ENCODE results near the gene SLC39A2. TPM values are rescaled to one million over a fixed set of nuclear protein-coding genes. Genes with fewer than 3 reads are reported as not detected.

Gene SLC39A2
- total and polyA plus RNA-seq, 4 experiments from 2014 or later: 0.67 TPM; not detected in 3

DNA sequence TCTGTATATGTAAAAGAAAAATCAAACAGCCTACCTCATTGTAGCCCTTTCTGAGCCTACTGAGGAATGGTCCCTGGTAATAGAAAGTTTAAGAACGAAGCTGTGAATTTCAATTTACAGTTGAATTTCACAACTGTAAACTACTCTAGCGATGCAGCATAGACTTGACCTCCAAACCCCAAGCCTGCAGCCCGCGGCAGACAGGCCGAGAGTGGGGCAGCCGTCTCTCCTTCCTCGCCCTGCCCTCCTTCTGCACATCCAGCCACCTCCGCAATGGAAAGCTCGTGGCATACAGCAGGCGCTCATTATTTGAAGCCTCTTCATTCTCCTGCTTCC is 28.5 kb upstream of the SLC39A2 start:
- no peak for DNase-seq
- no peaks in the 10 kb centered on the region for H3K9me3 Mint-ChIP-seq
- peaks cover 3 to 14% (median 10%) of the 10 kb centered on the region in 4 donors for H3K4me1 Mint-ChIP-seq
- CTCF ChIA-PET (ENCODE audit: partially characterized antibody): interaction anchor here (0.7 to 5.1 kb wide), 46 partner anchors 8 to 645 kb away, joined by 3 to 78 read pairs (median 4); partner anchors contain the start of genes RNASE2, RNASE6 and SLC39A2
- Histone ChIP-seq H3K4me1 (ENCODE audit: insufficient read depth, low read length) (peaks cover 15% of the 10 kb centered on the region), H3K36me3 (ENCODE audit: insufficient read depth, low read length) (no peaks in the 10 kb centered on the region), H3K27me3 (ENCODE audit: insufficient read depth, low read length) (no peaks in the 10 kb centered on the region), H3K27ac (ENCODE audit: low read depth, low read length) (no peak overlapping the region), H3K4me3 (ENCODE audit: low read length in 2 of 2) (peak overlapping the region; percentile 68 to 79), H3K9me3 (ENCODE audit: control insufficient read depth in 1 of 2, low read length in 2 of 2) (no peaks in the 10 kb centered on the region)
- H3K36me3 Mint-ChIP-seq: no peaks in the 10 kb centered on the region
- POLR2A ChIA-PET (ENCODE audit: partially characterized antibody): interaction anchor here (1.0 kb wide), 2 partner anchors 12 to 133 kb away, joined by 3 read pairs; no protein-coding TSS in a partner anchor
- peak overlapping the region; percentile 88 to 95 (median 91) for H3K4me3 Mint-ChIP-seq
- peaks cover 13 to 15% of the 10 kb centered on the region in 2 donors for H3K27me3 Mint-ChIP-seq
- intact Hi-C loops (cut with micrococcal nuclease): loop anchor here (5.0 kb wide), 1 partner anchor 98 kb away; no protein-coding TSS in a partner anchor
- peak overlapping the region in 3 of 7 donors; percentile 68 to 93 (median 86) for H3K27ac Mint-ChIP-seq

DNA sequence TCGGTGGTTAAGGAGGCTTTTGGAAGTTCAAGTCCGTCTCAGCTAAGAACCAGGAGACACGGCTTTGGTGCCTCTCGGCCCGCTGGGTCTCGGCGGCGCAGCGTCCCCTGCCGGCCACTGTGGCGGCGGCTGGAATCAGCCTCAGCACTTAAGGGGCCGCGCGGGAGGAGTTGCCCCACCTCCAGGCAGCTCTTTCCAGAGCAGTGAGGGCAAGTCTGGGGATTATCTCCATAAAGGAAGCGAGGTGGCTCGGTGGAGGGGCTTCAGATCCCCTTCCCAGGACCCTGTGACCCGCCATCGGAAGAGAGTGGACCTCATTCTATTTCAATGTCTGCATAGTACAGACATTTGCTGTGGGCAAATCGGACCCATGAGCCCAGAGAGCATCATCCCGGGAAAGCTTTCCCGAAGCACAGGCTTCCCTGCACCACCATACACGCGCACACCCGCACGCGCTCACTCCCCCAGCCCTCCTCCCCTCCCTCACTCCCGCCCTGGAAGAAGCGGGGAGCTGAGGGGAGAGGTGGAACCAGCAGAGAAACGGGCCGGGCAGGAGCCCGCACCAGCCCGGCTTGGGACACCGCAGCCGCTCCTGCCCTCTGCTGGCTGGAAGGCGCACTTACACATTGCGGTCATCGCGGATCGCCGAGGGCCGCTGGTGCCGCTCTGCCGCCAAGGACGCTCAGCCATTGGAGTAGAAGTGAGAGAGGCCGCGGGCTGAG is 27.9 kb upstream of the SLC39A2 start:
- POLR2A ChIA-PET (ENCODE audit: partially characterized antibody): interaction anchor here (0.6 to 1.0 kb wide), 4 partner anchors 12 to 133 kb away, joined by 3 to 5 read pairs (median 3); no protein-coding TSS in a partner anchor
- peaks cover 11 to 12% of the 10 kb centered on the region in 2 donors for H3K27me3 Mint-ChIP-seq

DNA sequence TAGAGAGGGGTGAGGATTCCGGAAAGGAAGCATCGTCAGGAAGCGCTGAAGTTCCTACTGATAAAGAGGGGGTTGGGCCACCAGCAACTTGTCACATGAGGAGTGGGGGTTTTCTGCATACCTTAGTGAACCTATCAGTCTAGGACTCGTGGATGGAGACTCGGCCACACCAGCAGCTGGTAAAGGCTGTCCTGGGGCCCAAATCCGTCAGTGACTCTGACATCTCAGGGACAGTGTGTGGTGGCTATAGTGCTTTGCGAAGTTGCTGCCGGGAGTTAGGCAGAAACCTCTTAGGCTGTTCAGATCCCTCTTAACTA is 27.4 kb upstream of the SLC39A2 start:
- POLR2A ChIA-PET (ENCODE audit: partially characterized antibody): interaction anchor here (0.6 to 1.0 kb wide), 2 partner anchors 116 to 133 kb away, joined by 3 to 5 read pairs; no protein-coding TSS in a partner anchor
- Mint-ChIP-seq H3K36me3 (no peaks in the 10 kb centered on the region), H3K9me3 (no peaks in the 10 kb centered on the region), H3K27me3 (peaks cover 11 to 12% of the 10 kb centered on the region in 2 donors), H3K4me3 (peak overlapping the region; percentile 88 to 95 (median 91)), H3K27ac (peak overlapping the region in 5 of 7 donors; percentile 54 to 70 (median 67)), H3K4me1 (peaks cover 3 to 14% (median 10%) of the 10 kb centered on the region in 4 donors)
- H3K9me3 ChIP-seq (ENCODE audit: control insufficient read depth in 1 of 2, low read length in 2 of 2): no peaks in the 10 kb centered on the region
- peak overlapping the region in 1 of 2 donors; percentile 79 for H3K4me3 ChIP-seq (ENCODE audit: low read length in 2 of 2)
- H3K27ac ChIP-seq (ENCODE audit: low read depth, low read length): no peak overlapping the region
- H3K4me1 ChIP-seq (ENCODE audit: insufficient read depth, low read length): peaks cover 15% of the 10 kb centered on the region
- DNase-seq: no peak
- no peaks in the 10 kb centered on the region for H3K27me3 ChIP-seq (ENCODE audit: insufficient read depth, low read length)
- no peaks in the 10 kb centered on the region for H3K36me3 ChIP-seq (ENCODE audit: insufficient read depth, low read length)
- intact Hi-C loops (cut with micrococcal nuclease): loop anchor here (1.0 to 5.0 kb wide), 5 partner anchors 10 to 274 kb away; partner anchors contain the start of gene METTL17
- CTCF ChIA-PET (ENCODE audit: partially characterized antibody): interaction anchor here (0.8 to 5.1 kb wide), 25 partner anchors 9 to 646 kb away, joined by 3 to 78 read pairs (median 7); partner anchors contain the start of gene SLC39A2

More for the DNA sequence above, 27.9 kb upstream of the SLC39A2 start:
- peak; percentile 72 to 79 (median 76) for DNase-seq
- Mint-ChIP-seq H3K4me3 (peak overlapping the region; percentile 88 to 95 (median 91)), H3K36me3 (no peaks in the 10 kb centered on the region), H3K27ac (peak overlapping the region; percentile 51 to 93 (median 81)), H3K4me1 (peaks cover 3 to 14% (median 10%) of the 10 kb centered on the region in 4 donors), H3K9me3 (no peaks in the 10 kb centered on the region)
- Histone ChIP-seq H3K27me3 (ENCODE audit: insufficient read depth, low read length) (no peaks in the 10 kb centered on the region), H3K27ac (ENCODE audit: low read depth, low read length) (peak overlapping the region; percentile 3), H3K9me3 (ENCODE audit: control insufficient read depth in 1 of 2, low read length in 2 of 2) (no peaks in the 10 kb centered on the region), H3K4me1 (ENCODE audit: insufficient read depth, low read length) (peaks cover 15% of the 10 kb centered on the region), H3K4me3 (ENCODE audit: low read length in 2 of 2) (peak overlapping the region; percentile 68 to 79), H3K36me3 (ENCODE audit: insufficient read depth, low read length) (no peaks in the 10 kb centered on the region)
- CTCF ChIA-PET (ENCODE audit: partially characterized antibody): interaction anchor here (0.7 to 5.1 kb wide), 47 partner anchors 9 to 645 kb away, joined by 3 to 78 read pairs (median 4); partner anchors contain the start of genes RNASE2, RNASE6 and SLC39A2
- intact Hi-C loops (cut with micrococcal nuclease): loop anchor here (1.0 to 5.0 kb wide), 5 partner anchors 10 to 274 kb away; partner anchors contain the start of gene METTL17

DNA sequence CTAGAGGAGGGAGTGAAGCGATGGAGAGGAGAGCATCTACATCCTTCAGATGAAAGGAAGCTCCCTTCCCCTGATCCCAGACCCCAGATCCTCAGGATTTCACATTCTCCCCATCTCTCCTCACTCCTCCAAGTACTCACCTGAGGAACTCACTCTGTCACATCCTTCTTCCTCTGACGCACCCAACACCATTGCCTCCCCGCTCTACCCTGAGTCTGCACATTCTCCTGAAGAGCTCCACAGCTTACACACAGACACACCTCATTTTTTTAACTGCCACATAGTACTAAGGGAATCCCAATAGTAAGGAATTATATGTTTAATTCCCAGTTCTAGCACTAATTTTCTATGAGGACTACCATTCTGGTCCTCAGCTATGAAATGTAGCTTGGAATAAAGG is 25.6 kb upstream of the SLC39A2 start:
- Histone ChIP-seq H3K4me1 (ENCODE audit: insufficient read depth, low read length) (peaks cover 15% of the 10 kb centered on the region), H3K36me3 (ENCODE audit: insufficient read depth, low read length) (no peaks in the 10 kb centered on the region), H3K27me3 (ENCODE audit: insufficient read depth, low read length) (no peaks in the 10 kb centered on the region), H3K9me3 (ENCODE audit: control insufficient read depth in 1 of 2, low read length in 2 of 2) (no peaks in the 10 kb centered on the region), H3K4me3 (ENCODE audit: low read length in 2 of 2) (no peak overlapping the region), H3K27ac (ENCODE audit: low read depth, low read length) (no peak overlapping the region)
- peak overlapping the region in 1 of 7 donors; percentile 38 for H3K27ac Mint-ChIP-seq
- ChIA-PET CTCF (ENCODE audit: partially characterized antibody) (interaction anchor here (0.6 to 5.1 kb wide), 8 partner anchors 9 to 277 kb away, joined by 3 to 78 read pairs (median 3); no protein-coding TSS in a partner anchor), POLR2A (ENCODE audit: partially characterized antibody) (no interaction called here)
- peak overlapping the region in 1 of 8 donors; percentile 45 for H3K4me3 Mint-ChIP-seq
- intact Hi-C loops (cut with micrococcal nuclease): loop anchor here (5.0 kb wide), 1 partner anchor 101 kb away; no protein-coding TSS in a partner anchor
- H3K36me3 Mint-ChIP-seq: no peaks in the 10 kb centered on the region
- no peak for DNase-seq
- peaks cover 3 to 14% (median 10%) of the 10 kb centered on the region in 4 donors for H3K4me1 Mint-ChIP-seq
- H3K9me3 Mint-ChIP-seq: no peaks in the 10 kb centered on the region
- peaks cover 2% of the 10 kb centered on the region in 2 donors for H3K27me3 Mint-ChIP-seq

DNA sequence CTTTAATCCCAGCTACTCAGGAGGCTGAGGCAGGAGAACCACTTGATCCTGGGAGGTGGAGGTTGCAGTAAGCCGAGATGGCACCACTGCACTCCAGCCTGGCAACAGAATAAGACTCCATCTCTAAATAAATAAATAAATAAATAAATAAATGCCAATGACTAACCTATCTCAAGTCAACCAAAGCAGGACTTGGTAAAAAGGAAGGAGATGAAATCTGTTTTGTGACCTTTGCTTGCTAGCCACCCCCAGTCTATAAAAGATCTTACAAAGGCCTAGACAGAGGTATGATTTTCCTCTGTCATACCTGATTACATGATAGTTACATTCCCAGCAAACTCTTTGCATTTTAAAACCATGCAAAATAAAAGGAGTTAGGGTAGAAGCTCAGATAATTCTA is 22.8 kb upstream of the SLC39A2 start:
- H3K4me1 Mint-ChIP-seq: peaks cover 2 to 5% (median 3%) of the 10 kb centered on the region in 4 donors
- peaks cover 4 to 10% of the 10 kb centered on the region in 2 donors for H3K27me3 Mint-ChIP-seq
- Histone ChIP-seq H3K27me3 (ENCODE audit: insufficient read depth, low read length) (no peaks in the 10 kb centered on the region), H3K9me3 (ENCODE audit: control insufficient read depth in 1 of 2, low read length in 2 of 2) (no peaks in the 10 kb centered on the region), H3K4me1 (ENCODE audit: insufficient read depth, low read length) (peaks cover 5% of the 10 kb centered on the region), H3K27ac (ENCODE audit: low read depth, low read length) (no peak overlapping the region), H3K4me3 (ENCODE audit: low read length in 2 of 2) (no peak overlapping the region), H3K36me3 (ENCODE audit: insufficient read depth, low read length) (no peaks in the 10 kb centered on the region)
- H3K4me3 Mint-ChIP-seq: no peak overlapping the region
- DNase-seq: no peak
- H3K27ac Mint-ChIP-seq: no peak overlapping the region
- ChIA-PET POLR2A (ENCODE audit: partially characterized antibody) (interaction anchor here (1.4 kb wide), 1 partner anchor 13 kb away, joined by 3 read pairs; no protein-coding TSS in a partner anchor), CTCF (ENCODE audit: partially characterized antibody) (interaction anchor here (1.0 kb wide), 1 partner anchor 14 kb away, joined by 3 read pairs; no protein-coding TSS in a partner anchor)
- intact Hi-C loops (cut with micrococcal nuclease): no loop called here
- H3K36me3 Mint-ChIP-seq: no peaks in the 10 kb centered on the region
- no peaks in the 10 kb centered on the region for H3K9me3 Mint-ChIP-seq

DNA sequence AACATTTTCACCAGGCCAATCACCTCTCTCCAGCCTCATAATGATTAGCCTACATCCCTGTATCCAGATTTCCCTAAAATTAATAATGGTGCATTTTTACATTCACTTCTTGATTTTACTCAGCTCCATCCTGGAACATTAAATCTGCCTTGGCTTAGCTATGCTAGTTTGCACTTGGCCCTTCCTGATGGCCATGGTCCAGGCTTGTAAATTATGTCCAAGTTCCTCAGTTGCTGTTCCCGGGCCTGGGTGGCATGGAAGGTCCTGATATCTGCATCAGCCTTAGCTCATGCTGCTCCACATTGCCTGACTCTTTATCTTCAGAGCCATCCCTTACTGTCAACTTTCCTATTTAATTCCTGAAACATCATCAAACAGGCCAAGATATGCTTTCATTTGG is 20.4 kb upstream of the SLC39A2 start:
- Histone ChIP-seq H3K36me3 (ENCODE audit: insufficient read depth, low read length) (no peaks in the 10 kb centered on the region), H3K27ac (ENCODE audit: low read depth, low read length) (no peak overlapping the region), H3K9me3 (ENCODE audit: control insufficient read depth in 1 of 2, low read length in 2 of 2) (no peaks in the 10 kb centered on the region), H3K27me3 (ENCODE audit: insufficient read depth, low read length) (no peaks in the 10 kb centered on the region), H3K4me1 (ENCODE audit: insufficient read depth, low read length) (no peaks in the 10 kb centered on the region), H3K4me3 (ENCODE audit: low read length in 2 of 2) (no peak overlapping the region)
- intact Hi-C loops (cut with micrococcal nuclease): no loop called here
- Mint-ChIP-seq H3K36me3 (no peaks in the 10 kb centered on the region), H3K9me3 (no peaks in the 10 kb centered on the region), H3K27me3 (peaks cover 6 to 8% of the 10 kb centered on the region in 2 donors), H3K27ac (no peak overlapping the region), H3K4me3 (no peak overlapping the region), H3K4me1 (no peaks in the 10 kb centered on the region)
- CTCF ChIA-PET (ENCODE audit: partially characterized antibody): interaction anchor here (8.1 kb wide), 1 partner anchor 7 kb away, joined by 78 read pairs; no protein-coding TSS in a partner anchor
- POLR2A ChIA-PET (ENCODE audit: partially characterized antibody): no interaction called here
- DNase-seq: no peak

DNA sequence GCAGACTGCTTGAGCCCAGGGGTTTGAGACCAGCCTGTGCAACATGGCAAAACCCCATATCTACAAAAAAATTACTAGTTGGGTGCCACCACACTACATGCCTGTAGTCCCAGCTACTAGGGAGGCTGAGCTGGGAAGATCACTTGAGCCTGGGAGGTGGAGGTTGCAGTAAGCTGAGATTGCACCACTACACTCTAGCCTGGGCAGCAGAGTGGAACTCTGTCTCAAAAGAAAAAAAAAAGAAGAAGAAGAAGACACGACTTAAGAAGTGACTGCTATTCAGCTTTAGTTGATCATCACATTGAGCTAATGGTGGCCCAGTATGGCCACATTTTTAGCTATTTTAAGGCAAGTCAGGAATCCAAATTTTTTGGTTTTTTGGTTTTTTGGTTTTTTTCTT is 18.2 kb upstream of the SLC39A2 start:
- intact Hi-C loops (cut with micrococcal nuclease): no loop called here
- CTCF ChIA-PET (ENCODE audit: partially characterized antibody): interaction anchor here (1.0 to 8.1 kb wide), 2 partner anchors 9 to 122 kb away, joined by 3 to 78 read pairs; no protein-coding TSS in a partner anchor

More for the DNA sequence above, 18.2 kb upstream of the SLC39A2 start:
- no peak overlapping the region for H3K27ac Mint-ChIP-seq
- no peak for DNase-seq
- no peaks in the 10 kb centered on the region for H3K9me3 ChIP-seq (ENCODE audit: control insufficient read depth in 1 of 2, low read length in 2 of 2)
- no peaks in the 10 kb centered on the region for H3K27me3 ChIP-seq (ENCODE audit: insufficient read depth, low read length)
- H3K4me1 Mint-ChIP-seq: no peaks in the 10 kb centered on the region
- POLR2A ChIA-PET (ENCODE audit: partially characterized antibody): interaction anchor here (1.2 kb wide), 1 partner anchor 8 kb away, joined by 3 read pairs; no protein-coding TSS in a partner anchor
- no peak overlapping the region for H3K4me3 ChIP-seq (ENCODE audit: low read length in 2 of 2)
- no peak overlapping the region for H3K27ac ChIP-seq (ENCODE audit: low read depth, low read length)
- peaks cover 6 to 8% of the 10 kb centered on the region in 2 donors for H3K27me3 Mint-ChIP-seq
- H3K9me3 Mint-ChIP-seq: no peaks in the 10 kb centered on the region
- no peaks in the 10 kb centered on the region for H3K4me1 ChIP-seq (ENCODE audit: insufficient read depth, low read length)
- no peaks in the 10 kb centered on the region for H3K36me3 Mint-ChIP-seq
- H3K4me3 Mint-ChIP-seq: no peak overlapping the region
- no peaks in the 10 kb centered on the region for H3K36me3 ChIP-seq (ENCODE audit: insufficient read depth, low read length)
